ENCODE measurements around the gene RAB3GAP2.
"Not testable (repeated sequence)": the region's sequence is repeated elsewhere in the genome, so short reads cannot be mapped to it uniquely, and the experiment has no call there.

The RAB3GAP2 gene

GRCh38 chr1:220123066-220123465 is 149.2 kb downstream of the RAB3GAP2 start:
- no peak for TF ChIP-seq CTCF (IDR thresholded peaks at IDR 0.05; ENCODE audit: low read depth, low read length)
- in situ Hi-C loops (cut with HindIII; ENCODE audit: low sequenced_read_pairs), result no loop called here
- no peak overlapping the region for H3K4me3 ChIP-seq (ENCODE audit: low read depth, low read length)
- DNase-seq (ENCODE audit: low read depth, low spot score), result no peak

DNA sequence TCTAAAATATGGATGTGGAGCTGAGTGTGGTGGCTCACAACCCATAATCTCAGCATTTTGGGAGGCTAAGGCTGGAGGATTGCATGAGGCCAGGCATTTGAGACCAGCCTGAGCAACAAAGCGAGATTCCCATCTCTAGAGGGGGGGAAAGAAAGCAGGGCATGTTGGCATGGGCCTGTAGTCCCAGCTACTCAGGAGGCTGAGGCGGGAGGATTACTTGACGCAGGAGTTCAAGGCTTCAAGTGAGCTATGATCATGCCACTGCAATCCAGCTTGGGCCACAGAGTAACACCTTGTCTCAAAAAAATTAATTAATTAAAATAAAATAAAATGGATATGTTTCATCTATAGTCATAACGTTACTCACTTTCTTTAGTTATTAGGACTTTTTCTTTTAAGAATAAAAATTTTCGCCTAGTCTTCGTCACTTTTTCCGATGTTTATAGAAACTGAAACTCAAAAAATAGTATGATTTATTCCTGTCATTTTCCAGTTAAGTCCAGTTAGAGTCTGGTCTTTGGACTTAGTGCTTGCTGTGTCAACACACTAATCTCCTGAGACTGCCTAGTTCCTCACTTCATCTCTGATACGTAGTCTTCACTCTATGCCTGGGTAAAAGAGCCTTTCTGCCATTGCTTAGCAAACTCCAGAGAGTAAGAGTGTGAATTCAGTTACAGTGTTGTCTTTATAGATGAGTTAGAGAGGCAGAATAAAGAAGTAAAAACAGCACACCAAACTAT is 150.3 kb downstream of the RAB3GAP2 start:
- H3K4me3 ChIP-seq (ENCODE audit: low read depth, low read length), result no peak overlapping the region
- no peak for TF ChIP-seq CTCF (IDR thresholded peaks at IDR 0.05; ENCODE audit: low read depth, low read length)
- DNase-seq (ENCODE audit: low read depth, low spot score), result no peak
- in situ Hi-C loops (cut with HindIII; ENCODE audit: low sequenced_read_pairs), result no loop called here

GRCh38 chr1:220119043-220119512 is 153.2 kb downstream of the RAB3GAP2 start:
- no peak for TF ChIP-seq CTCF (IDR thresholded peaks at IDR 0.05; ENCODE audit: low read depth, low read length)
- in situ Hi-C loops (cut with HindIII; ENCODE audit: low sequenced_read_pairs), result no loop called here
- no peak for DNase-seq (ENCODE audit: low read depth, low spot score)
- no peak overlapping the region for H3K4me3 ChIP-seq (ENCODE audit: low read depth, low read length)

DNA sequence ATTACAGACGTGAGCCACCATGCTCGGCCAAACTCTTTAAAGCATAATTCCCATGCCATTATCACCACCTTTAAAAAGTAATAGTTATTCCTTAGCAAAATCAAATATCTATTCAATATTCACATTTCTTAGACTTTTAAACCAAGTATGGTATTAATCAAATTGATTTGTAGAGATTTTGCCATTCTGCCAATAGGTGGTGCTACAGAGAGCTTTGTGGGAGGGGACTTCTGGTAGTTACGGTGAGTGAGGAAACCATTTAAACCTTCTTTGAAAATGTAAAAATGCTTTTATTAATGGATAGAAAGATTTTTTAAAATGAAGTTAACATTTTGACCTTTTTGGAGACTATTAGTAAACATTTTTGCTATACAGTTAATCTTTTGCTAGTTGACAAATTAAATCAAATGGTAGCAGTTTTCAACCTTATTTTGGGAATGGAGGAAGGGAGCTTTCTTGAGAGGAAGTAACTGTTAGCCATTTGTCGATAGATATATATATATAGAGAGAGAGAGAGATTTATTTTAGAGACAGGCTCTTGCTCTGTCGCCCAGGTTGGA is 159.0 kb downstream of the RAB3GAP2 start:
- peak; percentile 58 for TF ChIP-seq CTCF (IDR thresholded peaks at IDR 0.05; ENCODE audit: low read depth, low read length)
- peak; percentile 32 for DNase-seq (ENCODE audit: low read depth, low spot score)

GRCh38 chr1:220112600-220112999 is 159.7 kb downstream of the RAB3GAP2 start:
- in situ Hi-C loops (cut with HindIII; ENCODE audit: low sequenced_read_pairs); H3K4me3 ChIP-seq (ENCODE audit: low read depth, low read length); DNase-seq (ENCODE audit: low read depth, low spot score): not testable (repeated sequence)

More for the DNA sequence above, 159.0 kb downstream of the RAB3GAP2 start:
- in situ Hi-C loops (cut with HindIII; ENCODE audit: low sequenced_read_pairs), result no loop called here
- H3K4me3 ChIP-seq (ENCODE audit: low read depth, low read length), result no peak overlapping the region

DNA sequence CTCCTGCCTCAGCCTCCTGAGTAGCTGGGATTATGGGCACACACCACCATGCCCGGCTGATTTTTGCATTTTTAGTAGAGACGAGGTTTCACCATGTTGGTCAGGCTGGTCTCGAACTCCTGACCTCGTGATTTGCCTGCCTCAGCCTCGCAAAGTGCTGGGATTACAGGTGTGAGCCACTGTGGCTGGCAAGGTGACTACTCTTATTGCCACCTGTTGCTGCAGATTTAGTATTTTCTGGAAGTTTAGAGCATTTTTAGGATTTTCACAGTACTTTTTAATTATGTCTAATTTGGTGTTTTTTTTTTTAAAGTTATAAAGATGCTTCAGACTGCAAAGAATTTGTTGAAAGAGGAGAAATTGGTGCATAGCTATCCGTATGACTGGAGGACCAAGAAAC is 161.8 kb downstream of the RAB3GAP2 start:
- H3K4me3 ChIP-seq (ENCODE audit: low read depth, low read length); in situ Hi-C loops (cut with HindIII; ENCODE audit: low sequenced_read_pairs); DNase-seq (ENCODE audit: low read depth, low spot score): not testable (repeated sequence)

- no peak for DNase-seq (ENCODE audit: low read depth, low spot score)
- TF ChIP-seq CTCF (IDR thresholded peaks at IDR 0.05; ENCODE audit: low read depth, low read length), result no peak
- no peak overlapping the region for H3K4me3 ChIP-seq (ENCODE audit: low read depth, low read length)
- in situ Hi-C loops (cut with HindIII; ENCODE audit: low sequenced_read_pairs), result no loop called here
Observed at GRCh38 chr1:220099826-220100225, 172.4 kb downstream of the RAB3GAP2 start.

Data from astrocyte of the spinal cord (primary cell).